ENCODE data around the gene ARHGEF28.

DNA sequence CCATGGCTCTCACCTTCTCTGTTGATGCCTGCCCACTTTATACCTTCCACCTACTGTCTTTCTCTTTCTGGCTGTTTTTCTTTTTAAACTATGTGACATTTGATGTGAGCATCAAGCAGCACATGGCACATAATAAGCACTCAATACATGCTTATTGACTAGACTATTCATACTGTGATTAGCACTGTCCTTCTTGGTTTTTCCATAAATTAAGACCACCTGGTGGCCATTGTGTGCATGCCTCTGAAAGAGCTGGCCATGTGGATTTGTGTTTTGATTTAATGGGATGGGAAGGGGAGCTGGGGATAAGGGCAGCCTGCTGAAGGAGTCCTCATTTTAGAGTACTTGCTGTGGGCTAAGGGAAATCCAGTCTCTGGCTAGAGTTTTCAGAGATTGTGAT, 79.4 kb downstream of the ARHGEF28 start:
- TF ChIP-seq, protein P1, sequence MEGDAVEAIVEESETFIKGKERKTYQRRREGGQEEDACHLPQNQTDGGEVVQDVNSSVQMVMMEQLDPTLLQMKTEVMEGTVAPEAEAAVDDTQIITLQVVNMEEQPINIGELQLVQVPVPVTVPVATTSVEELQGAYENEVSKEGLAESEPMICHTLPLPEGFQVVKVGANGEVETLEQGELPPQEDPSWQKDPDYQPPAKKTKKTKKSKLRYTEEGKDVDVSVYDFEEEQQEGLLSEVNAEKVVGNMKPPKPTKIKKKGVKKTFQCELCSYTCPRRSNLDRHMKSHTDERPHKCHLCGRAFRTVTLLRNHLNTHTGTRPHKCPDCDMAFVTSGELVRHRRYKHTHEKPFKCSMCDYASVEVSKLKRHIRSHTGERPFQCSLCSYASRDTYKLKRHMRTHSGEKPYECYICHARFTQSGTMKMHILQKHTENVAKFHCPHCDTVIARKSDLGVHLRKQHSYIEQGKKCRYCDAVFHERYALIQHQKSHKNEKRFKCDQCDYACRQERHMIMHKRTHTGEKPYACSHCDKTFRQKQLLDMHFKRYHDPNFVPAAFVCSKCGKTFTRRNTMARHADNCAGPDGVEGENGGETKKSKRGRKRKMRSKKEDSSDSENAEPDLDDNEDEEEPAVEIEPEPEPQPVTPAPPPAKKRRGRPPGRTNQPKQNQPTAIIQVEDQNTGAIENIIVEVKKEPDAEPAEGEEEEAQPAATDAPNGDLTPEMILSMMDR (conservative IDR thresholded peaks at IDR 0.05; ENCODE audit: low read length): no peak
- TF ChIP-seq EZH2phosphoT487 (IDR thresholded peaks at IDR 0.05; ENCODE audit: borderline replicate concordance, low read depth, low read length): no peak

Data from OCI-LY7 (cell line).